Prostate gland (tissue), 2 donors: Measurements from ENCODE around the gene TJAP1. TPM values are rescaled to one million over a fixed set of nuclear protein-coding genes. Genes with fewer than 3 reads are reported as not detected.
A peak's percentile ranks its signal among the peaks of the same experiment; 100 is the strongest.

Source experiments
- DNase-seq: peaks from one replicate; pipeline ENCODE4 v3.0.0-alpha.2; 2019; ENCODE audit warnings: low spot score
- H3K27ac ChIP-seq, 2 donors: fragments of 200-600 bp; sonication (generic); 2 replicates each; pipeline ENCODE4 v1.5.1; 2017 to 2019
- H3K27me3 ChIP-seq: fragments of 200-600 bp; sonication (generic); replicated peaks from 2 replicates; pipeline ENCODE4 v1.5.1; 2019; ENCODE audit not compliant: insufficient read depth
- H3K36me3 ChIP-seq, 2 donors: fragments of 200-600 bp; sonication (generic); 1 replicate in 1 of 2; 2 replicates in 1 of 2; pipeline versions ENCODE4 v1.5.1 to v1.8.1; 2017 to 2019
- H3K4me1 ChIP-seq: fragments of 200-600 bp; sonication (generic); replicated peaks from 2 replicates; pipeline ENCODE4 v1.5.1; 2019
- H3K4me3 ChIP-seq, 2 donors: fragments of 200-600 bp; sonication (generic); 2 replicates each; pipeline ENCODE4 v1.5.1; 2017 to 2019
- H3K9me3 ChIP-seq: fragments of 200-600 bp; sonication (generic); 2 replicates; pipeline ENCODE4 v1.5.1; 2017
- CTCF ChIP-seq, 4 experiments: fragments of 200-600 bp in 2 of 4; fragments of 450-650 bp in 2 of 4; sonication (generic) in 2 of 4; IDR thresholded peaks; 1 replicate in 3 of 4; 2 replicates in 1 of 4; pipeline ENCODE4 v1.5.1; 2016 to 2019; ENCODE audit warnings: antibody characterized with exemption in 4 of 4, mild to moderate bottlenecking in 2 of 4, moderate library complexity in 2 of 4
- POLR2A ChIP-seq: fragments of 450-650 bp; IDR thresholded peaks from one replicate; pipeline ENCODE4 v1.6.1; 2016; ENCODE audit warnings: antibody characterized with exemption, mild to moderate bottlenecking
- POLR2AphosphoS5 ChIP-seq: sonication (generic); formaldehyde crosslinking; IDR thresholded peaks from one replicate; pipeline ENCODE4 v1.6.1; 2017; ENCODE audit warnings: antibody characterized with exemption
- WGBS: methylation state at CpG from one replicate; pipeline ENCODE4 v1.1.5; 2018; 5-methylcytosine and 5-hydroxymethylcytosine counted together
- intact Hi-C: fragments of 100-400 bp; cut with DNase I; formaldehyde crosslinking; loops from one replicate; pipeline ENCODE4 v1.14.2; 2022
- total RNA-seq, 2 donors: library from RNA; depleted of rRNA; stranded (reverse); fragments of >200 nt; gene quantifications; one replicate each; pipeline ENCODE4 v1.1.0, GENCODE V29; 2016

The TJAP1 gene
- total RNA-seq, 2 donors from 2014 or later = 29.1 to 51.6 TPM

DNA sequence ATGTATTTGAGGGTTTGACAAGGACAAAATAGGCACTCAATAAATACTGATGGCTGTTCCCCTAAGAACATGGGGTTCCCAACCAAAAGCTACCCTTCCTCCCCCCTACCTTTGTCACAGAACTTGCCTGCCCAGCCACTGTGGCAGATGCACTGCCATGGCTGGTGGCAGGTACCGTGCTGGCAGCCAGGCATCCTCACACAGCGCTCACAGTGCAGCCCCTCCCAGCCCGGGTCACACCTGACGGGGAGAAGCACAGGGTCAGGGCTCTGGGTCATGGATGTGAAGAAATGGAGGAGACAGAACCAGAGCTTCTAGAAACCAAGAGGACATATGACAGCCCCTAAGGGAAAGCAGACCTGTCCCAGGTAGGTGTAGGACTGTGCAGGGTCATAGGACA lies 24.5 kb upstream of the TJAP1 start:
- TF ChIP-seq POLR2A (no peak), CTCF (IDR thresholded peaks at IDR 0.05) (no peak), POLR2AphosphoS5 (no peak)
- Histone ChIP-seq H3K27me3 (no peaks in the 10 kb centered on the region), H3K9me3 (no peaks in the 10 kb centered on the region), H3K27ac (no peak overlapping the region), H3K4me1 (no peaks in the 10 kb centered on the region), H3K36me3 (peaks cover 0 to 12% of the 10 kb centered on the region in 2 donors), H3K4me3 (no peak overlapping the region)
- intact Hi-C loops = no loop called here
- no peak for DNase-seq
- WGBS = 89% methylated on average over 4 of the region's 4 CpGs

- Histone ChIP-seq H3K27ac (no peak overlapping the region), H3K9me3 (no peaks in the 10 kb centered on the region), H3K36me3 (peaks cover 0 to 8% of the 10 kb centered on the region in 2 donors), H3K4me1 (no peaks in the 10 kb centered on the region), H3K27me3 (no peaks in the 10 kb centered on the region), H3K4me3 (no peak overlapping the region)
- no peak for DNase-seq
- intact Hi-C loops = loop anchor here (2.0 kb wide), 1 partner anchor 53 kb away; no protein-coding TSS in a partner anchor
- TF ChIP-seq POLR2A (no peak), CTCF (IDR thresholded peaks at IDR 0.05) (no peak), POLR2AphosphoS5 (no peak)
Measured at GRCh38 chr6:43453831-43454230, 23.5 kb upstream of the TJAP1 start.

- Histone ChIP-seq H3K4me3 (peak overlapping the region; percentile 45 to 48), H3K27ac (peak overlapping the region in 1 of 2 donors; percentile 71), H3K36me3 (peaks cover 0 to 8% of the 10 kb centered on the region in 2 donors), H3K9me3 (no peaks in the 10 kb centered on the region), H3K4me1 (no peaks in the 10 kb centered on the region), H3K27me3 (no peaks in the 10 kb centered on the region)
- 11% methylated on average over 17 of the region's 17 CpGs for WGBS
- intact Hi-C loops = loop anchor here (2.0 kb wide), 1 partner anchor 53 kb away; no protein-coding TSS in a partner anchor
- DNase-seq = no peak
- TF ChIP-seq POLR2AphosphoS5 (peak; percentile 56), POLR2A (no peak), CTCF (IDR thresholded peaks at IDR 0.05) (peak; percentile 91 to 97 (median 94))
Measured at GRCh38 chr6:43454290-43454695, 23.1 kb upstream of the TJAP1 start.

DNA sequence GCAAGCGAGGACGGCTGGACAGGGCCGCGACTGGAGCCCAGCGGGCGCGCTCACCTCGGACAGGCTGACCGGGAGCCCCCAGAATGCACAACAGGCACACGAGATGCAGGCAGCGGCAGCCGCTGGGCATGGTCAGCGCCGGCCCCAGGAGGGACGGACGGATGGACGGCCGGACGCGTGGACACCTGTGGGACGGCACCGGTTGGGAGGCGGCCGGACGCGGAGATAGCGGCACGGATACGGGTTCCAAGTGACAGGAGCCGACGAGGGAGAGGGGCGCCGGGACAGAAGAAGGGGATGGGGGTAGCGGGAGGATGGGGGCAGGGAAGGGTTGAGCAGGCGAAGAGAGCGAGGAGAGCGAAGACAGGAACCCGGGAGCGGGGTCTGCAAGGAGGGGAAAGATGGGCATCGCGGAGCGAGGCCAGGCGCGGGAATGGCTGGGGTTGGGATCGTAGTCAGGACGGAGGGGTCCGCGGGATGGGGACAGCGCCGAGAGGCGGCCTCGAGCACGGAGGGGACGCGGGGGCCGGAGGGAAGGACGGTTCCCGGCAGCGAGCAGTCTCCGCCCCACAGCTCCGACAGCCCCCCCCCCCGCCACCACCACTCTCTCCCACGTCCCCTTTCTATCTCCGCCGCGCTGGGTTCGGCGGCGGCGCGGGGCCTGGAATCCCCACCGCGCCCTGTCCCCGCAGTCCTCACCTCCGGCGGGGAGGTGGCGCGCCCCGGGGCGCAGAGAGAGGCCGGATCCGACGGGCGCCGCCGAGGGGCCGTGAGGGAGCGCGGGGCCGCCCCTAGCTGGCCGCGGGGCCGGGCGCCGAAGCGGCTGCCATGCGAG lies 22.5 kb upstream of the TJAP1 start:
- Histone ChIP-seq H3K36me3 (peaks cover 0 to 8% of the 10 kb centered on the region in 2 donors), H3K4me3 (peak overlapping the region; percentile 45 to 48), H3K27me3 (no peaks in the 10 kb centered on the region), H3K27ac (peak overlapping the region; percentile 62 to 71), H3K9me3 (no peaks in the 10 kb centered on the region), H3K4me1 (no peaks in the 10 kb centered on the region)
- intact Hi-C loops = loop anchor here (2.0 kb wide), 1 partner anchor 52 kb away; no protein-coding TSS in a partner anchor
- 1% methylated on average over 62 of the region's 97 CpGs for WGBS
- peak; percentile 84 for DNase-seq
- TF ChIP-seq POLR2A (no peak), CTCF (IDR thresholded peaks at IDR 0.05) (no peak), POLR2AphosphoS5 (no peak)
